ENCODE results near the gene MIA3.

MIA3 gene

DNA sequence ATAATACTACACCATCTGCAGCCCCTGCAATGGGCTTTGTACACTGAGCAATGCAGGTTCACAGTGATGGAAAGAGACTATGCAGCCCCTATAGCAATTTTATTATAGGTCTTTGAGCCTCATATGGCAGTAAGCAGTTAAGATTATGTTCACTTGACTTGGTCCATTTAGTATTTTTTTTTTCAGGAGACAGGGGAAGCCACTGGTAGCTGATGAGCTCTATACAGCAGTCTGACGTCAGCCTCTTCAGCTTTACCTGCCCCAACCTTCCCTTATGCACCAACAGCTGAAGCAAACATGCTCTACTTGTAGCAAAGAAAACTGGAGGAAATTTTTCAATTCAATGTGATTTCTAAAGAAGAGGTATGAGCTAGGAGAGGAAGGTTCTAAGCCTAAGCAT lies 62.2 kb downstream of the MIA3 start:
- TF ChIP-seq, protein P1, sequence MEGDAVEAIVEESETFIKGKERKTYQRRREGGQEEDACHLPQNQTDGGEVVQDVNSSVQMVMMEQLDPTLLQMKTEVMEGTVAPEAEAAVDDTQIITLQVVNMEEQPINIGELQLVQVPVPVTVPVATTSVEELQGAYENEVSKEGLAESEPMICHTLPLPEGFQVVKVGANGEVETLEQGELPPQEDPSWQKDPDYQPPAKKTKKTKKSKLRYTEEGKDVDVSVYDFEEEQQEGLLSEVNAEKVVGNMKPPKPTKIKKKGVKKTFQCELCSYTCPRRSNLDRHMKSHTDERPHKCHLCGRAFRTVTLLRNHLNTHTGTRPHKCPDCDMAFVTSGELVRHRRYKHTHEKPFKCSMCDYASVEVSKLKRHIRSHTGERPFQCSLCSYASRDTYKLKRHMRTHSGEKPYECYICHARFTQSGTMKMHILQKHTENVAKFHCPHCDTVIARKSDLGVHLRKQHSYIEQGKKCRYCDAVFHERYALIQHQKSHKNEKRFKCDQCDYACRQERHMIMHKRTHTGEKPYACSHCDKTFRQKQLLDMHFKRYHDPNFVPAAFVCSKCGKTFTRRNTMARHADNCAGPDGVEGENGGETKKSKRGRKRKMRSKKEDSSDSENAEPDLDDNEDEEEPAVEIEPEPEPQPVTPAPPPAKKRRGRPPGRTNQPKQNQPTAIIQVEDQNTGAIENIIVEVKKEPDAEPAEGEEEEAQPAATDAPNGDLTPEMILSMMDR (IDR thresholded peaks at IDR 0.05) = no peak

DNA sequence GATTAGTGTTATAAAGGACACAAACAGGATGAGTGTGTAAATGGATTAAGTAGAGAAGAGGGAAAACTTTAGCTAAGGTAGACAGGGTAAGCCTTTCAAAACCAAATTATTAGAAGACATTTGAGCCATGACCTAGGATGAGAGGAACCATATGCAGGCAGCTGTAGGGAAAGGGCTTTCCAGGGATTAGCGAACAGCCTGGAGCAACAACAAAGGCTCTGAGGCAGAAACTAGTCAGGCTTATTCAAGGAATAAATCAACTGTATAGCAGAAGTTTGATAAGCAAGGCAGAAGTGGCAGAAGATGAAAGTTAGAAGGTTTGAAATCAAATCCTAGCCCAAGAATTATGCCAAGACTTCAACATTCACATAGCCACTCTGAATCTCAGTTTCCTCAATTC lies 73.1 kb downstream of the MIA3 start:
- TF ChIP-seq, protein P1 (IDR thresholded peaks at IDR 0.05) = no peak

GRCh38 chr1:222694927-222695326 lies 77.0 kb downstream of the MIA3 start:
- TF ChIP-seq, protein P1 (IDR thresholded peaks at IDR 0.05) = no peak

DNA sequence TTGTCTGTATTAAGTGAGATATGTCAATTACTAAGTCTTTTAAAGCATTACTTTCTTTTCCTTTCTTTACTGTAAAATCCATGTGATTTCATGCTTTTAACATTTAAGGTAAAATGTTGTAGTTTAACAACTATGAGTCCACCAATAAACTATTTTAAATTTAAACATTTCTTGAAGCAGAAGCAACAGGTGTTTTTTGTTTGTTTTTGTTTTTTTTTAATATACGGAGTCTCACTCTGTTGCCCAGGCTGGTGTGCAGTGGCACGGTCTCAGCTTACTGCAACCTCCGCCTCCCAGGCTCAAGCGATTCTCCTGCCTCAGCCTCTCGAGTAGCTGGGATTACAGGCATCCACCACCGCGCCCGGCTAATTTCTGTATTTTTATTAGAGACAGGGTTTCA lies 78.8 kb downstream of the MIA3 start:
- TF ChIP-seq, protein P1 (IDR thresholded peaks at IDR 0.05) = no peak

DNA sequence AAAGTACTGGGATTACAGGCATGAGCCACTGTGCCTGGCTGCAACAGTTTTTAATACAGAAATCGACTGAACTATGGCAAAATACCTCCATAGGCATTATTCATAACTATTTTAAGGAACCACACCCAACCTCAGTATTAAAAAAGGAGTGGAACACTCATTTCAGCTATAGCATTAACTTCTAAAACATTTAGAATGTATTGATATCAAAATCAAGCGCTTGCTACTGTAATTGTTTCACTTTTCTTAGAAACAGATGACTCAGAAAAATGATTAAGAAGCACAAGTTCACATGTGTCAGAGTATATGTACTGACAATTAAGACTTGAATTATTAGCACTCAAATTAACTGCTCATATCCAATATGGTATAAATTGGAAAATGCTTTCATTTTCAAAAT lies 79.3 kb downstream of the MIA3 start:
- TF ChIP-seq, protein P1 (IDR thresholded peaks at IDR 0.05) = no peak

DNA sequence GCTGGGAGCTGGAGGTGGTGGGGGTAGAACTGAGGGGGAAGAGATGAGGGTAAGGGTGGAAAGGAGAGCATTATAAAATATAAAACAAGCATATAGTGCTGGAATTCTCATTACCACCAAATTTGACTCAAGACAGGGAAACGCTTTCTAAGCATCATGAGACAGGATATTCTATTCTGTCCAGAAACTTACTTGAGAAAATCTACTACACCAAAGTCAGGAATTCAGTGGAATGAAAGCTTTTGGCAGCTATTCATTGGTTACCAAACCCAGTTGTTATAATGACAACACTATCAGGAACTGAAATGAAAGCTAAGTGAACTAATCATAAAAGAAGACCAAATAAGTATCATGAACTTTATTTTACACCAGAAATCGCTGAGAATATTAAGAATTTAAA lies 79.9 kb downstream of the MIA3 start:
- TF ChIP-seq, protein P1 (IDR thresholded peaks at IDR 0.05) = no peak

GRCh38 chr1:222702210-222702609 lies 84.3 kb downstream of the MIA3 start:
- TF ChIP-seq, protein P1 (IDR thresholded peaks at IDR 0.05) = no peak

GRCh38 chr1:222704260-222704659 lies 86.4 kb downstream of the MIA3 start:
- TF ChIP-seq, protein P1 (IDR thresholded peaks at IDR 0.05) = no peak

Data from LNCAP (cell line).